HepG2 (cell line): ENCODE results near the gene ZSWIM8. TPM values are rescaled to one million over a fixed set of nuclear protein-coding genes. Genes with fewer than 3 reads are reported as not detected.
A peak's percentile ranks its signal among the peaks of the same experiment; 100 is the strongest.

Experiments used
- ADNP ChIP-seq: sonication (generic); formaldehyde crosslinking; IDR thresholded peaks from 2 replicates; pipeline ENCODE4 v1.4.0; 2020; ENCODE audit warnings: missing genetic modification reagents
- ELF1 ChIP-seq: sonication (generic); formaldehyde crosslinking; IDR thresholded peaks from 2 replicates; pipeline ENCODE4 v1.4.0; 2020; ENCODE audit warnings: missing genetic modification reagents
- FOXP1 ChIP-seq, 2 experiments: fragments of 450-650 bp in 1 of 2; IDR thresholded peaks; 2 replicates each; pipeline ENCODE4 v1.6.1; 2017 to 2018; ENCODE audit warnings: antibody characterized with exemption in 1 of 2
- GATA4 ChIP-seq: sonication (generic); IDR thresholded peaks from 2 replicates; pipeline ENCODE4 v1.6.1; 2016; ENCODE audit warnings: antibody characterized with exemption, low read depth, borderline replicate concordance
- HDAC2 ChIP-seq: sonication (generic); formaldehyde crosslinking; IDR thresholded peaks from 2 replicates; pipeline ENCODE4 v1.4.0; 2020; ENCODE audit warnings: missing genetic modification reagents
- HIVEP1 ChIP-seq: sonication (generic); formaldehyde crosslinking; IDR thresholded peaks from 2 replicates; pipeline ENCODE4 v1.4.0; 2020; ENCODE audit warnings: mild to moderate bottlenecking, missing genetic modification reagents
- HMG20A ChIP-seq: IDR thresholded peaks from 2 replicates; pipeline ENCODE4 v1.6.1; 2016; ENCODE audit warnings: borderline replicate concordance
- HNRNPK ChIP-seq: fragments of 200-400 bp; formaldehyde crosslinking; IDR thresholded peaks from 2 replicates; pipeline ENCODE4 v1.6.1; 2018; ENCODE audit warnings: low read length, low read depth, moderate library complexity, mild to moderate bottlenecking; ENCODE audit not compliant: poor library complexity, severe bottlenecking
- IKZF1 ChIP-seq: fragments of 450-650 bp; IDR thresholded peaks from 2 replicates; pipeline ENCODE4 v1.7.1; 2016
- IKZF4 ChIP-seq: sonication (generic); formaldehyde crosslinking; IDR thresholded peaks from 2 replicates; pipeline ENCODE4 v1.5.1; 2020; ENCODE audit warnings: borderline replicate concordance, mild to moderate bottlenecking, low read depth, missing genetic modification reagents; ENCODE audit errors: not compliant biosample characterization
- KDM1A ChIP-seq: IDR thresholded peaks from 2 replicates; pipeline ENCODE4 v1.6.1; 2016; ENCODE audit warnings: missing compliant biosample characterization
- MAFF ChIP-seq: IDR thresholded peaks from 2 replicates; pipeline ENCODE4 v1.6.1; 2011; ENCODE audit warnings: low read depth, low read length, improper control_type of control experiment
- MBD4 ChIP-seq: IDR thresholded peaks from 2 replicates; pipeline ENCODE4 v1.6.1; 2012; ENCODE audit warnings: low read length, inconsistent platforms, borderline replicate concordance
- NR3C1 ChIP-seq: sonication (generic); formaldehyde crosslinking; IDR thresholded peaks from 2 replicates; pipeline ENCODE4 v1.4.0; 2020; ENCODE audit warnings: missing genetic modification reagents
- RAD51 ChIP-seq: fragments of 450-650 bp; IDR thresholded peaks from 2 replicates; pipeline ENCODE4 v1.6.1; 2016; ENCODE audit warnings: borderline replicate concordance
- RFXANK ChIP-seq: IDR thresholded peaks from 2 replicates; pipeline ENCODE4 v1.6.1; 2016
- SMYD3 ChIP-seq: sonication (generic); formaldehyde crosslinking; IDR thresholded peaks from 2 replicates; pipeline ENCODE4 v1.8.1; 2023; ENCODE audit warnings: mild to moderate bottlenecking, missing genetic modification reagents
- SOX6 ChIP-seq, 2 experiments: fragments of 450-650 bp in 1 of 2; sonication (generic) in 1 of 2; formaldehyde crosslinking in 1 of 2; IDR thresholded peaks; 2 replicates each; pipeline versions ENCODE4 v1.4.0 to v1.6.1; 2017 to 2020; ENCODE audit warnings: antibody characterized with exemption in 1 of 2, mild to moderate bottlenecking in 1 of 2, missing genetic modification reagents in 1 of 2
- TFDP2 ChIP-seq: sonication (generic); formaldehyde crosslinking; IDR thresholded peaks from 2 replicates; pipeline ENCODE4 v1.4.0; 2020; ENCODE audit warnings: missing genetic modification reagents
- ZNF17 ChIP-seq: sonication (generic); formaldehyde crosslinking; IDR thresholded peaks from 2 replicates; pipeline ENCODE4 v1.5.0; 2020; ENCODE audit warnings: mild to moderate bottlenecking, missing genetic modification reagents
- ZNF24 ChIP-seq: fragments of 450-650 bp; IDR thresholded peaks from 2 replicates; pipeline ENCODE4 v1.6.1; 2017; ENCODE audit warnings: antibody characterized with exemption, mild to moderate bottlenecking
- ZNF350 ChIP-seq: sonication (generic); formaldehyde crosslinking; IDR thresholded peaks from 2 replicates; pipeline ENCODE4 v1.4.0; 2020; ENCODE audit warnings: mild to moderate bottlenecking, low read depth, missing genetic modification reagents, borderline replicate concordance
- ZNF556 ChIP-seq: sonication (generic); formaldehyde crosslinking; IDR thresholded peaks from 2 replicates; pipeline ENCODE4 v1.4.0; 2020; ENCODE audit warnings: mild to moderate bottlenecking, missing genetic modification reagents, borderline replicate concordance
- ZNF567 ChIP-seq: sonication (generic); formaldehyde crosslinking; IDR thresholded peaks from 2 replicates; pipeline ENCODE4 v1.8.1; 2023; ENCODE audit warnings: mild to moderate bottlenecking, missing genetic modification reagents, borderline replicate concordance
- ZNF605 ChIP-seq: sonication (generic); formaldehyde crosslinking; IDR thresholded peaks from 2 replicates; pipeline ENCODE4 v1.8.0; 2022; ENCODE audit warnings: mild to moderate bottlenecking, missing genetic modification reagents
- ZNF768 ChIP-seq: sonication (generic); formaldehyde crosslinking; IDR thresholded peaks from 2 replicates; pipeline ENCODE4 v1.4.0; 2020; ENCODE audit warnings: missing genetic modification reagents
- ZNF816 ChIP-seq: sonication (generic); formaldehyde crosslinking; IDR thresholded peaks from 2 replicates; pipeline ENCODE4 v1.8.0; 2022; ENCODE audit warnings: missing genetic modification reagents, mild to moderate bottlenecking, borderline replicate concordance
- ZSCAN21 ChIP-seq: sonication (generic); formaldehyde crosslinking; IDR thresholded peaks from 2 replicates; pipeline ENCODE4 v1.8.0; 2022; ENCODE audit warnings: mild to moderate bottlenecking, missing genetic modification reagents, moderate library complexity, borderline replicate concordance
- polyA plus RNA-seq, 8 experiments: library from polyadenylated mRNA; depleted of rRNA in 3 of 8; stranded (reverse) in 7 of 8; unstranded in 1 of 8; fragments of >200 nt; fragmentation: Illumina TruSeq in 4 of 8; extraction: Trizol in 4 of 8; gene quantifications; 2 replicates each; pipeline versions ENCODE4 v1.2.1 to v1.2.3, GENCODE V29; 2011 to 2016; ENCODE audit warnings: low read depth in 4 of 8, missing spikeins in 1 of 8, mixed read lengths in 1 of 8; ENCODE audit not compliant: insufficient read depth in 1 of 8
- total RNA-seq, 5 experiments: library from RNA; depleted of rRNA; stranded (reverse); fragments of >200 nt; fragmentation: Illumina TruSeq; extraction: Trizol; gene quantifications; 2 replicates each; pipeline ENCODE4 v1.2.3, GENCODE V29; 2016; ENCODE audit warnings: low read depth in 1 of 5
- TF ChIP-seq, protein P1 (sequence below): sonication (generic); formaldehyde crosslinking; IDR thresholded peaks from 2 replicates; pipeline ENCODE4 v1.9.0; 2021; ENCODE audit warnings: missing genetic modification reagents, borderline replicate concordance

Gene ZSWIM8
- total and polyA plus RNA-seq, 2 of the 13 experiments (the other 11 are each of a cell fraction or from before 2014, with no cell fraction given), result 39.9 to 98.2 TPM

DNA sequence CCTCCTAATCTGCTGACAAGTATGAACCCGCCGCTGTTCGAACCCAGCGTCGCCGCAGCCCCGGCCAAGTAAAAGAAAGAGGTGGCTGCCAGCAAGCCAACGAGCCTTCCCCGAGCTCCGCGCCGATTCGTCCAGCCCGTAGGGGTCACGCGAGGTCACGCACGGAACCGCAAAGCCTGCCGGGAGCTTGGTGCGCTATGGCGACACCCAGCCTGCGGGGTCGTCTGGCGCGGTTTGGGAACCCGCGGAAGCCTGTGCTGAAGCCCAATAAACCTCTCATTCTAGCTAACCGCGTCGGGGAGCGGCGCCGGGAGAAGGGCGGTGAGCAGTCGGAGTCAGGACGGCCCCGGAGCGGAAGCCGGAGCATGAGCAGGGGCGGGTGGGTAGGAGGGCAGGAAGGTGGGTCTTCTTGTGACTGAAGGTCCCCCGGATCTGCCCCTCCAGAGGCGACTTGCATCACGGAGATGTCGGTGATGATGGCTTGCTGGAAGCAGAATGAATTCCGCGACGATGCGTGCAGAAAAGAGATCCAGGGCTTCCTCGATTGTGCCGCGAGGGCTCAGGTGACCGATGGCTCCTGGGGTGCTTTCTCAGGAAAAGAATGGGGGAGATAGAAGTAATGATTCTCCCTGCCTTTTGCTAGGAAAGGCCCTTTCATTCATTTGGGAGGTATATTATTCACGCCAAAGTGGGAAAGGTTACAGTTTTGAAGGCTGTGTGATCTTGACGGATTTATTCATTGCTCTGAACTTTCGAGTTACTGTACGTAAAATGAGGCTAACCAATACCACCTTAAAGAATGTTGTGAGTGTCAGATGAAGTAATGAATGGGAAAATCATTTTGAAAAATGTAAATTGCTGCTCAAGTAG, 3.3 kb upstream of the ZSWIM8 start, which contains the start of gene CHCHD1 (continued):
- TF ChIP-seq RAD51, result no peak
- TF ChIP-seq ELF1 (CRISPR knock-in tag), result peak; percentile 76
- TF ChIP-seq HNRNPK, result no peak
- no peak for TF ChIP-seq HMG20A (CRISPR knock-in tag)
- TF ChIP-seq ADNP (CRISPR knock-in tag), result no peak
- TF ChIP-seq ZNF24, result no peak
- TF ChIP-seq HIVEP1 (CRISPR knock-in tag), result 0 out of 2 replicates have a peak, but pooled peaks have one; percentile 43
- TF ChIP-seq ZSCAN21 (CRISPR knock-in tag), result peak; percentile 65; the same call in 1 of the 2 replicates
- no peak for TF ChIP-seq IKZF4 (CRISPR knock-in tag)
- no peak; the same call in 1 of the 2 replicates for TF ChIP-seq ZNF556 (CRISPR knock-in tag)
- no peak for TF ChIP-seq MBD4
- no peak for TF ChIP-seq MAFF
- TF ChIP-seq, protein P1, sequence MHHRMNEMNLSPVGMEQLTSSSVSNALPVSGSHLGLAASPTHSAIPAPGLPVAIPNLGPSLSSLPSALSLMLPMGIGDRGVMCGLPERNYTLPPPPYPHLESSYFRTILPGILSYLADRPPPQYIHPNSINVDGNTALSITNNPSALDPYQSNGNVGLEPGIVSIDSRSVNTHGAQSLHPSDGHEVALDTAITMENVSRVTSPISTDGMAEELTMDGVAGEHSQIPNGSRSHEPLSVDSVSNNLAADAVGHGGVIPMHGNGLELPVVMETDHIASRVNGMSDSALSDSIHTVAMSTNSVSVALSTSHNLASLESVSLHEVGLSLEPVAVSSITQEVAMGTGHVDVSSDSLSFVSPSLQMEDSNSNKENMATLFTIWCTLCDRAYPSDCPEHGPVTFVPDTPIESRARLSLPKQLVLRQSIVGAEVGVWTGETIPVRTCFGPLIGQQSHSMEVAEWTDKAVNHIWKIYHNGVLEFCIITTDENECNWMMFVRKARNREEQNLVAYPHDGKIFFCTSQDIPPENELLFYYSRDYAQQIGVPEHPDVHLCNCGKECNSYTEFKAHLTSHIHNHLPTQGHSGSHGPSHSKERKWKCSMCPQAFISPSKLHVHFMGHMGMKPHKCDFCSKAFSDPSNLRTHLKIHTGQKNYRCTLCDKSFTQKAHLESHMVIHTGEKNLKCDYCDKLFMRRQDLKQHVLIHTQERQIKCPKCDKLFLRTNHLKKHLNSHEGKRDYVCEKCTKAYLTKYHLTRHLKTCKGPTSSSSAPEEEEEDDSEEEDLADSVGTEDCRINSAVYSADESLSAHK (CRISPR knock-in tag), result no peak
- peak; percentile 84 for TF ChIP-seq TFDP2
- no peak for TF ChIP-seq SMYD3
- no peak for TF ChIP-seq ZNF816 (CRISPR knock-in tag)
- no peak for TF ChIP-seq FOXP1 (IDR thresholded peaks at IDR 0.05)
- TF ChIP-seq FOXP1 (CRISPR knock-in tag; IDR thresholded peaks at IDR 0.05), result no peak
- no peak for TF ChIP-seq HDAC2 (CRISPR knock-in tag)
- TF ChIP-seq NR3C1 (CRISPR knock-in tag), result no peak
- peak; percentile 71; the same call in 1 of the 2 replicates for TF ChIP-seq GATA4
- TF ChIP-seq ZNF350 (CRISPR knock-in tag), result peak; percentile 82; the same call in 1 of the 2 replicates
- no peak for TF ChIP-seq KDM1A (CRISPR knock-in tag)
- TF ChIP-seq ZNF605, result peak; percentile 93
- no peak for TF ChIP-seq RFXANK (CRISPR knock-in tag)
- TF ChIP-seq ZNF768, result 0 out of 2 replicates have a peak, but pooled peaks have one; percentile 49
- no peak for TF ChIP-seq SOX6 (IDR thresholded peaks at IDR 0.05)
- no peak for TF ChIP-seq SOX6 (CRISPR knock-in tag; IDR thresholded peaks at IDR 0.05)
- TF ChIP-seq ZNF567 (CRISPR knock-in tag), result no peak
- TF ChIP-seq ZNF17 (CRISPR knock-in tag), result no peak
- no peak for TF ChIP-seq IKZF1
